GM10266 (cell line): ENCODE results near the gene STUB1.

Source experiments
- DNase-seq: peaks from one replicate; pipeline ENCODE4 v3.0.0; 2012; ENCODE audit errors: extremely low spot score
- CTCF ChIP-seq: IDR thresholded peaks from 2 replicates; pipeline ENCODE4 v1.5.1; 2012; ENCODE audit warnings: mild to moderate bottlenecking, low read depth; ENCODE audit not compliant: control insufficient read depth, insufficient read depth; ENCODE audit errors: missing control alignments

STUB1 gene

GRCh38 chr16:681746-682427, 1.7 kb downstream of the STUB1 start:
- TF ChIP-seq CTCF = no peak
- DNase-seq = no peak

GRCh38 chr16:682493-683395, 2.5 kb downstream of the STUB1 start:
- TF ChIP-seq CTCF = no peak
- no peak for DNase-seq

- no peak for TF ChIP-seq CTCF
- no peak for DNase-seq
Measured at GRCh38 chr16:683396-684070, 3.3 kb downstream of the STUB1 start.

- peak; percentile 99 for DNase-seq
- no peak for TF ChIP-seq CTCF
Measured at GRCh38 chr16:684071-684794, 4.0 kb downstream of the STUB1 start, which contains the start of gene JMJD8. JMJD8 (minus strand) TSS chr16:684334; CDS start chr16:684319, 15 bp downstream.

GRCh38 chr16:684961-685696, 4.9 kb downstream of the STUB1 start:
- DNase-seq = no peak

More at GRCh38 chr16:684961-685696, 4.9 kb downstream of the STUB1 start:
- TF ChIP-seq CTCF = no peak
